HG03039 (cell line): ENCODE results near the gene DICER1.
"Not testable (repeated sequence)": the region's sequence is repeated elsewhere in the genome, so short reads cannot be mapped to it uniquely, and the experiment has no call there.

Experiments used
- ATAC-seq: cut with Tn5 transposase; IDR thresholded peaks from one replicate; pipeline ENCODE4 v1.9.1; 2021; ENCODE audit warnings: mild to moderate bottlenecking, moderate library complexity; ENCODE audit not compliant: unreplicated experiment

The DICER1 gene

GRCh38 chr14:95157327-95158189 is at the start of gene DICER1:
Gene DICER1 (minus strand): TSS chr14:95157529. CDS start chr14:95133458, 24,071 bp downstream.
- ATAC-seq, result peak; percentile 75

GRCh38 chr14:95206534-95206933 is 49.2 kb upstream of the DICER1 start:
- no peak for ATAC-seq

- ATAC-seq, result no peak
These were observed 47.4 kb upstream of the DICER1 start for GRCh38 chr14:95204705-95205104.

GRCh38 chr14:95201745-95202144 is 44.4 kb upstream of the DICER1 start:
- not testable (repeated sequence) for ATAC-seq

GRCh38 chr14:95200404-95200803 is 43.1 kb upstream of the DICER1 start:
- ATAC-seq, result no peak

- no peak for ATAC-seq
These were observed 42.1 kb upstream of the DICER1 start for GRCh38 chr14:95199298-95199983.

GRCh38 chr14:95198320-95198719 is 41.0 kb upstream of the DICER1 start:
- ATAC-seq, result no peak

GRCh38 chr14:95197551-95197950 is 40.2 kb upstream of the DICER1 start:
- ATAC-seq, result no peak

GRCh38 chr14:95196826-95197545 is 39.7 kb upstream of the DICER1 start:
- no peak for ATAC-seq

GRCh38 chr14:95196268-95196667 is 38.9 kb upstream of the DICER1 start:
- ATAC-seq, result no peak

GRCh38 chr14:95195031-95195430 is 37.7 kb upstream of the DICER1 start:
- no peak for ATAC-seq

- ATAC-seq, result no peak
These were observed 35.8 kb upstream of the DICER1 start for GRCh38 chr14:95193081-95193480.

- ATAC-seq, result no peak
These were observed 35.0 kb upstream of the DICER1 start for GRCh38 chr14:95192311-95192710.

GRCh38 chr14:95191445-95192199 is 34.3 kb upstream of the DICER1 start:
- ATAC-seq, result no peak

- ATAC-seq, result no peak
These were observed 33.5 kb upstream of the DICER1 start for GRCh38 chr14:95190857-95191256.

- ATAC-seq, result no peak
These were observed 33.1 kb upstream of the DICER1 start for GRCh38 chr14:95190346-95190840.

- ATAC-seq, result no peak
These were observed 32.2 kb upstream of the DICER1 start for GRCh38 chr14:95189367-95190132.

- ATAC-seq, result no peak
These were observed 31.1 kb upstream of the DICER1 start for GRCh38 chr14:95188380-95188779.

GRCh38 chr14:95185767-95186392 is 28.6 kb upstream of the DICER1 start:
- ATAC-seq, result no peak
